Raji (cell line): ENCODE measurements around the gene BCL10.

Experiments used
- POLR2A ChIP-seq: IDR thresholded peaks from 2 replicates; pipeline ENCODE4 v1.6.1; 2011; ENCODE audit warnings: low read depth, low read length, control low read depth; ENCODE audit not compliant: insufficient read depth

Gene BCL10

GRCh38 chr1:85308833-85309350 lies 32.5 kb upstream of the BCL10 start:
- no peak for TF ChIP-seq POLR2A

- TF ChIP-seq POLR2A, result no peak
These were observed 31.8 kb upstream of the BCL10 start for GRCh38 chr1:85307987-85308832.

- TF ChIP-seq POLR2A, result no peak
These were observed 29.8 kb upstream of the BCL10 start for GRCh38 chr1:85306236-85306635.

DNA sequence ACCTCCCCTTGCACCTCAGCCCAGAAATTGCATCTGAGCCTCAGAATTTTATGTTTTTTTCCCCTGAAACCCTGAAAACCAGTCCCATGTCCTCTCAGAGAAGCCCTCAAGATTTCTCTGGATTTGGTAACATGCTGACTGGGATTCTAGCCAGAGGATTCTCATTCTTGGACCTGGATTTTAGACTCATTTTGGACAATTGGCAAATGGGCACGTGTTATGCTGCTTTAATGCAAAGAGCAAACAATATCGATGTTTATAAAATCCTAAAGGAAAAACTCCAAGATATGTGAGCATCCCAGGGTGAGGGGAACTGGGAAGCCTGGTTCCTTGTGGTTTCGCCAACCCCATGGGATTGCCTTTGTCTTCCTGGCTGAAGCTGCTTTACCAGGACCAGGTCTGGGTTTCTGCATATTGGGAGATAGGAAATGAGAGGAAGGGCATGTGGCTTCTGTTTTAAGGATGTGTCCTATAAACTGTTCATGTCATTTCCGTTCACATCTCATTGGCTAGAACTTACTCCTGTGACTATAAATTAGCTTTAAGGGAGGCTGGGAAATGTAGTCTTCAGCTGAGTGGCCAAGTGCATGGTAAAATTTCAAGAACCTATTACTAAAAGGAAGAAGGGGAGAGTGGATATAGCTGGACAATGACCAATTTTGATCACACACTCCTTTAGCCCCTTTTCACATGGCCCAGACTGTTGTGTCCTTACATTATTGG lies 27.2 kb upstream of the BCL10 start:
- no peak for TF ChIP-seq POLR2A

- no peak for TF ChIP-seq POLR2A
These were observed 23.7 kb upstream of the BCL10 start for GRCh38 chr1:85300140-85300539.

- TF ChIP-seq POLR2A, result no peak
These were observed 21.6 kb upstream of the BCL10 start for GRCh38 chr1:85297855-85298629.

DNA sequence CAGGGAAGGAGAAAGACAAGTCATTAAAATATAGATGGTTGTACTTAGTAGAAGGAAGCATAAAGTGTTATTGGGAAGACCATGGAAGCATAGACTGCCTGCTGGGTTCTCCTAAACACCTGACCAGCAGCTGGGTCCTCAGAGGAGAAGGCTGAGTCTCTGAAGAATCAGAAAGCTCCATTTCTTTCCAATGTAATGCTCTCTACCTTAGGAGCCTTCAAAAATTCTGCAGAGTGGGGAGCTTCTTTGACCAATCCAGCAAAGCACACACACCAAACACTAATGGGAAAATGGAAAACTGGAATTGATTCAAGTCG lies 21.1 kb upstream of the BCL10 start:
- no peak for TF ChIP-seq POLR2A

DNA sequence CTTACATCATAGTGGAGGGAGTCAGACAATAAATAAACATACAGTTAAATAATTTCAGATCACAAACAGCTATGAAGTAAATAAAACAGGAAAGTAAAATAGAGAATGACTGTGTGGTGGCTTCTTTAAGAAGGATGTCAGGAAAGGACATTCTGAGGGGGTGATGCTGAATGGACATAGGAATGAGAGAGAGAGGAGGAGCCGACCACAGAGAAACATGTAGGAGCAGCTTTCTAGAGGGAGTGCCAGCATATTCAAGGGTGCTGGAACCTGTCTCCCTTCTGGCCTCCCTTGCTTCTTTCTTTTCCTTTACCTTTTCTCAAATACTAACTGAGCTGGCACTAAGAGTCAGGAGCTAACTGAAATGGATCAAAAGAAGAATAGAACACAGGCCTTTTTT lies 20.5 kb upstream of the BCL10 start:
- no peak for TF ChIP-seq POLR2A

- TF ChIP-seq POLR2A, result no peak
These were observed 19.2 kb upstream of the BCL10 start for GRCh38 chr1:85295654-85296053.

GRCh38 chr1:85295006-85295431 lies 18.6 kb upstream of the BCL10 start:
- no peak for TF ChIP-seq POLR2A

DNA sequence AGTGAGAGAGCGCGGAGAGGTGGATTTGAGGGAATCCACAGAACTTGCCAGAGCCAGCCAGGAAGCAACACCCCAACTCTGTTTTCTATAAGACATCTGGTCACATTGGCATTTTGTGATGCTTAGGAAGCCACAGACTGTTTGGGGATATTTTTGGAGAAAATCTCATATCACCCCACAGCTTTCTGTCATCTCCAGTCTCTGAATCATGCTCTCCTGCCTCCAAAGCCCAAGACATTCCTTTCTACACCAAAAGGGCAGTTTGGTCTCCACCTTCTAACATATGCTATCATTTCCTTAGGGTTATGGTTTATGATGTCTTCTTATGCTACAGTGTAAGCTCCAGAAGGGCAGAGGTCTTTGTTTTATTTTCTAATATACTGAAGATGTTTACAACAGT lies 14.4 kb upstream of the BCL10 start:
- no peak for TF ChIP-seq POLR2A

- no peak for TF ChIP-seq POLR2A
These were observed 13.5 kb upstream of the BCL10 start for GRCh38 chr1:85289848-85290335.

DNA sequence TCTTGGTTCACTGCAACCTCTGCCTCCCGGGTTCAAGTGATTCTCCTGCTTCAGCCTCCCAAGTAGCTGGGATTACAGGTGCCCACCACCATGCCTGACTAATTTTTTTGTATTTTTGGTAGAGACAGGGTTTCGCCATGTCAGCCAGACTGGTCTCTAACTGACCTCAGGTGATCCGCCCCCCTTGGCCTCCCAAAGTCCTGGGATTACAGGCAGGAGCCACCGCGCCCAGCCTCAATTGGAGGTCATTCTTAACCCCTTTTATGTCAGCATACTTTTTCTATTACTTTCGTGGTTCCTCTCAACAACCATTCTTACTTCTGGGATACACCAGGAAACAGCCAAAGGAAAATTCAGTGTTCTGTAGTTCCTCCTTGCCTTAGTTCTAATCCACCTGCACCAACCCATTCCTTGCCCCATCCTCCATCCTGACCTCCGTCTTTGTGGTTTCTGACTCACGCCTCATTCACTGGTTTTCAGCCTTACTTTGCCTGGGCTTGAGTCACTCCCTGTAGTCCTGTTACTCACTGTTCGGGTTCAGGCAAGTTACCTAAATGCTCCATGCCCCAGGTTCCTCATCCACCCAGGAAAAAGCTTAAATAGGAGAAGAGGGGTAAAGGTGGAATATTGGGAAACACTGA lies 12.9 kb upstream of the BCL10 start:
- TF ChIP-seq POLR2A, result no peak

DNA sequence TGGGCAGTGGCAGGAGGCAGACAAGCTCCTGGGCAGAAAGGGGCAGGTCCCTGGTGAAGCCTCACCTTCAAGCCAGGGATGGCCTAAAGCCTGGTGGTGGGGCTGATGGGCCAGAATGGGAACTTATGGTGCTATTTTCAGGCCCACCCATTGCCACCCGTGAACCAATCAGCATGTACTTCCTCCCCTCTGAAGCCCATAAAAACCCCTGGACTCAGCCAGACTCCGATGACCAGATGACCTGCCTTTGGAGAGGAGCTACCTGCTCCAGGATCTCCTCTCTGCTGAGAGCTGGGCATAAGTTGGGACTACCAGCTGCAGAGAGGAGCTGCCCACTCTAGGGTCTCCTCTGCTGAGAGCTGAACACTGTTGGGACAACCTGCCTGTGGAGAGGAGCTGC lies 7.8 kb upstream of the BCL10 start:
- no peak for TF ChIP-seq POLR2A
